ENCODE measurements around the gene HYAL3.

Gene HYAL3

GRCh38 chr3:50339485-50340146 is 40.4 kb upstream of the HYAL3 start:
- Histone ChIP-seq H3K27ac (ENCODE audit: low read depth, low read length) (peak overlapping the region; percentile 72), H3K4me1 (ENCODE audit: control insufficient read depth, insufficient read depth, low read length, unreplicated experiment) (peaks cover 31% of the 10 kb centered on the region), H3K27me3 (ENCODE audit: insufficient read depth, low read length) (no peaks in the 10 kb centered on the region), H3K4me3 (ENCODE audit: low read depth, low read length) (peak overlapping the region; percentile 94), H3K79me2 (ENCODE audit: control insufficient read depth, insufficient read depth, low read length, unreplicated experiment) (peaks cover 52% of the 10 kb centered on the region), H2AFZ (ENCODE audit: low read length, unreplicated experiment) (peak overlapping the region; percentile 45), H3K36me3 (ENCODE audit: insufficient read depth, low read length) (no peaks in the 10 kb centered on the region; the same call in 1 of the 2 replicates)

- H3K4me1 ChIP-seq (ENCODE audit: control insufficient read depth, insufficient read depth, low read length, unreplicated experiment), result peaks cover 38% of the 10 kb centered on the region
- peak overlapping the region; percentile 60 for H3K27ac ChIP-seq (ENCODE audit: low read depth, low read length)
- peaks cover 59% of the 10 kb centered on the region for H3K79me2 ChIP-seq (ENCODE audit: control insufficient read depth, insufficient read depth, low read length, unreplicated experiment)
- H3K27me3 ChIP-seq (ENCODE audit: insufficient read depth, low read length), result no peaks in the 10 kb centered on the region
- peak overlapping the region; percentile 94 for H3K4me3 ChIP-seq (ENCODE audit: low read depth, low read length)
- H3K36me3 ChIP-seq (ENCODE audit: insufficient read depth, low read length), result no peaks in the 10 kb centered on the region; the same call in 1 of the 2 replicates
- H2AFZ ChIP-seq (ENCODE audit: low read length, unreplicated experiment), result no peak overlapping the region
Observed at GRCh38 chr3:50338965-50339364, 39.8 kb upstream of the HYAL3 start.

GRCh38 chr3:50337175-50337861 is 38.1 kb upstream of the HYAL3 start:
- H3K4me1 ChIP-seq (ENCODE audit: control insufficient read depth, insufficient read depth, low read length, unreplicated experiment), result peaks cover 46% of the 10 kb centered on the region
- H3K27ac ChIP-seq (ENCODE audit: low read depth, low read length), result peak overlapping the region; percentile 93
- no peaks in the 10 kb centered on the region; the same call in 1 of the 2 replicates for H3K36me3 ChIP-seq (ENCODE audit: insufficient read depth, low read length)
- peaks cover 75% of the 10 kb centered on the region for H3K79me2 ChIP-seq (ENCODE audit: control insufficient read depth, insufficient read depth, low read length, unreplicated experiment)
- H2AFZ ChIP-seq (ENCODE audit: low read length, unreplicated experiment), result no peak overlapping the region
- no peaks in the 10 kb centered on the region for H3K27me3 ChIP-seq (ENCODE audit: insufficient read depth, low read length)
- H3K4me3 ChIP-seq (ENCODE audit: low read depth, low read length), result peak overlapping the region; percentile 94

GRCh38 chr3:50336452-50337174 is 37.4 kb upstream of the HYAL3 start:
- Histone ChIP-seq H2AFZ (ENCODE audit: low read length, unreplicated experiment) (no peak overlapping the region), H3K79me2 (ENCODE audit: control insufficient read depth, insufficient read depth, low read length, unreplicated experiment) (peaks cover 82% of the 10 kb centered on the region), H3K4me3 (ENCODE audit: low read depth, low read length) (peak overlapping the region; percentile 94), H3K27ac (ENCODE audit: low read depth, low read length) (peak overlapping the region; percentile 93), H3K4me1 (ENCODE audit: control insufficient read depth, insufficient read depth, low read length, unreplicated experiment) (peaks cover 43% of the 10 kb centered on the region), H3K27me3 (ENCODE audit: insufficient read depth, low read length) (no peaks in the 10 kb centered on the region), H3K36me3 (ENCODE audit: insufficient read depth, low read length) (peaks cover 6% of the 10 kb centered on the region; the same call in 1 of the 2 replicates)

GRCh38 chr3:50334339-50335075 is 35.3 kb upstream of the HYAL3 start:
- Histone ChIP-seq H3K36me3 (ENCODE audit: insufficient read depth, low read length) (peaks cover 19% of the 10 kb centered on the region; the same call in 1 of the 2 replicates), H3K79me2 (ENCODE audit: control insufficient read depth, insufficient read depth, low read length, unreplicated experiment) (peaks cover 74% of the 10 kb centered on the region), H3K4me3 (ENCODE audit: low read depth, low read length) (peak overlapping the region; percentile 94)

GRCh38 chr3:50333744-50334328 is 34.6 kb upstream of the HYAL3 start:
- peak overlapping the region; percentile 94 for H3K4me3 ChIP-seq (ENCODE audit: low read depth, low read length)
- peak overlapping the region; percentile 93 for H3K27ac ChIP-seq (ENCODE audit: low read depth, low read length)
- peaks cover 34% of the 10 kb centered on the region for H3K4me1 ChIP-seq (ENCODE audit: control insufficient read depth, insufficient read depth, low read length, unreplicated experiment)
- no peak overlapping the region for H2AFZ ChIP-seq (ENCODE audit: low read length, unreplicated experiment)
- H3K27me3 ChIP-seq (ENCODE audit: insufficient read depth, low read length), result no peaks in the 10 kb centered on the region
- H3K36me3 ChIP-seq (ENCODE audit: insufficient read depth, low read length), result peaks cover 19% of the 10 kb centered on the region; the same call in 1 of the 2 replicates
- peaks cover 69% of the 10 kb centered on the region for H3K79me2 ChIP-seq (ENCODE audit: control insufficient read depth, insufficient read depth, low read length, unreplicated experiment)

More at GRCh38 chr3:50334339-50335075, 35.3 kb upstream of the HYAL3 start:
- Histone ChIP-seq H2AFZ (ENCODE audit: low read length, unreplicated experiment) (no peak overlapping the region), H3K27me3 (ENCODE audit: insufficient read depth, low read length) (no peaks in the 10 kb centered on the region), H3K27ac (ENCODE audit: low read depth, low read length) (peak overlapping the region; percentile 93), H3K4me1 (ENCODE audit: control insufficient read depth, insufficient read depth, low read length, unreplicated experiment) (peaks cover 39% of the 10 kb centered on the region)

- Histone ChIP-seq H3K27ac (ENCODE audit: low read depth, low read length) (no peak overlapping the region), H3K36me3 (ENCODE audit: insufficient read depth, low read length) (peaks cover 19% of the 10 kb centered on the region; the same call in 1 of the 2 replicates), H3K4me1 (ENCODE audit: control insufficient read depth, insufficient read depth, low read length, unreplicated experiment) (peaks cover 31% of the 10 kb centered on the region), H3K79me2 (ENCODE audit: control insufficient read depth, insufficient read depth, low read length, unreplicated experiment) (peaks cover 63% of the 10 kb centered on the region), H3K27me3 (ENCODE audit: insufficient read depth, low read length) (no peaks in the 10 kb centered on the region), H2AFZ (ENCODE audit: low read length, unreplicated experiment) (no peak overlapping the region), H3K4me3 (ENCODE audit: low read depth, low read length) (no peak overlapping the region)
Observed at GRCh38 chr3:50331364-50331907, 32.2 kb upstream of the HYAL3 start.

- Histone ChIP-seq H3K27ac (ENCODE audit: low read depth, low read length) (no peak overlapping the region), H2AFZ (ENCODE audit: low read length, unreplicated experiment) (no peak overlapping the region), H3K79me2 (ENCODE audit: control insufficient read depth, insufficient read depth, low read length, unreplicated experiment) (peaks cover 52% of the 10 kb centered on the region), H3K36me3 (ENCODE audit: insufficient read depth, low read length) (peaks cover 19% of the 10 kb centered on the region; the same call in 1 of the 2 replicates), H3K4me3 (ENCODE audit: low read depth, low read length) (no peak overlapping the region), H3K27me3 (ENCODE audit: insufficient read depth, low read length) (no peaks in the 10 kb centered on the region), H3K4me1 (ENCODE audit: control insufficient read depth, insufficient read depth, low read length, unreplicated experiment) (peaks cover 26% of the 10 kb centered on the region)
Observed at GRCh38 chr3:50330330-50330729, 31.1 kb upstream of the HYAL3 start.

GRCh38 chr3:50327943-50328691 is 28.9 kb upstream of the HYAL3 start, which contains the start of gene TUSC2:
Gene TUSC2 (minus strand): TSS chr3:50328223. CDS start chr3:50328099, 124 bp downstream.
- Histone ChIP-seq H3K79me2 (ENCODE audit: control insufficient read depth, insufficient read depth, low read length, unreplicated experiment) (peaks cover 30% of the 10 kb centered on the region), H2AFZ (ENCODE audit: low read length, unreplicated experiment) (peak within 1 kb of the TSS; percentile 8), H3K36me3 (ENCODE audit: insufficient read depth, low read length) (peaks cover 19% of the 10 kb centered on the region; the same call in 1 of the 2 replicates), H3K4me3 (ENCODE audit: low read depth, low read length) (peak within 1 kb of the TSS; percentile 87), H3K27ac (ENCODE audit: low read depth, low read length) (peak within 1 kb of the TSS; percentile 66), H3K4me1 (ENCODE audit: control insufficient read depth, insufficient read depth, low read length, unreplicated experiment) (peaks cover 17% of the 10 kb centered on the region), H3K27me3 (ENCODE audit: insufficient read depth, low read length) (no peaks in the 10 kb centered on the region)
